Activated T-cell treated with anti-CD3 and anti-CD28 coated beads, Interleukin-2, amount 50 U/mL, for 24 hours (primary cell): ENCODE data around the gene MON1A.

Experiments
- DNase-seq: peaks from one replicate; pipeline ENCODE4 v3.0.0-alpha.2; 2020
- H3K27ac Mint-ChIP-seq: 2 replicates; pipeline ENCODE4 v1.8.0; 2020; ENCODE audit warnings: mild to moderate bottlenecking, mixed read lengths
- H3K27me3 Mint-ChIP-seq: 2 replicates; pipeline ENCODE4 v1.8.0; 2020; ENCODE audit warnings: mixed read lengths
- H3K36me3 Mint-ChIP-seq: 2 replicates; pipeline ENCODE4 v1.8.0; 2020; ENCODE audit warnings: low read depth, mixed read lengths
- H3K4me1 Mint-ChIP-seq: 2 replicates; pipeline ENCODE4 v1.8.0; 2020; ENCODE audit warnings: low read depth, mixed read lengths
- H3K4me3 Mint-ChIP-seq: 2 replicates; pipeline ENCODE4 v1.8.0; 2020; ENCODE audit warnings: mild to moderate bottlenecking, moderate library complexity, mixed read lengths
- H3K9me3 Mint-ChIP-seq: 2 replicates; pipeline ENCODE4 v1.8.0; 2020; ENCODE audit warnings: mixed read lengths

MON1A gene

DNA sequence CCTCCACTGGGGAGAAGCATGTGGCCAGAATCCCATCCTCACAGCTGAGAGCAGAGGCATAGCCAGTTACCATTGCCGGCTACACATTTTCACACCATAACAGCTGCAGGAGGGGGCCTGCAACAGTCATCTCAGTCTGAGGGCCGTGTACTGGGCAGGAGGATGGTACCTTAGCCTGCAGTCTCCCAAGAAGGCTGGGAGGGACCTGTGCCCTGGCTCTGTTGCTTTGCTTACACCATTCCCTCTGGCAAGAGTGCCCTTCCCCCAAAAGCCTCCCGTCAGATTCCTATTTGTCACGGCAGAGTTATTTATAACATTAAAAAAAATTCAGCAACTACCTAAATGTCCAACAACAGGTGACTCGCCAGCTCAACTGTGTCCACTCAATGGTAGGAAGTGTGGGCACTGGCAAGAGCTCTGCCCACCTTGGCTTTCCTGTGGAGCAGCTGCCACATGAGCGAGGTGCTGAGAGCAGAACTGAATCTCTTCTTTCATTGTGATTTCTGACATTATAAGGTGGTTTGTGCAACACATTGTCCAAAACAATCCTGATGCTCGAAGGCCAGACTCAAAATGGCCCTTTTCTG, 64.3 kb downstream of the MON1A start:
- peaks cover 52% of the 10 kb centered on the region for H3K27me3 Mint-ChIP-seq
- no peak overlapping the region for H3K4me3 Mint-ChIP-seq
- H3K27ac Mint-ChIP-seq: no peak overlapping the region
- H3K9me3 Mint-ChIP-seq: no peaks in the 10 kb centered on the region
- DNase-seq: no peak
- H3K36me3 Mint-ChIP-seq: no peaks in the 10 kb centered on the region
- H3K4me1 Mint-ChIP-seq: no peaks in the 10 kb centered on the region

DNA sequence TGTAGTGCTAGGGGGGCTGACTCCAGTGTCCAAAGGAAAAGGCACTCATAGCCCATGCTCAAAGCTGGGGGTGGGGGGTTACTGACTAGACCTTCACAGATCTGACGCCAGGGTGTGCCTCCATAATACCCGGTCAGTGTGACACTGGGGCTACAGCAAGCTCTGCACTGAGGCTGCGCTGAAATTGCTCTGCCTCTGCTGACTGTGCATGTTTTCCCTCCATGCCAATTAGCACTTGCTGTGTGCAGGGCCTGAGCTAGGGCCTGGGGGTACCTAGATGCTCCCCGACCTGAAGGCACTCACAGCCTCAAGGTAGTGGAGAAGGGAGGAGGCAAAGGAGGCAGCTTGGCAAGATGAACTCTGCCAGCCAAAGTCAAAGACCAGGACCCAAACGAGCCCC, 65.1 kb downstream of the MON1A start:
- Mint-ChIP-seq H3K36me3 (no peaks in the 10 kb centered on the region), H3K9me3 (no peaks in the 10 kb centered on the region), H3K27ac (no peak overlapping the region), H3K4me3 (no peak overlapping the region), H3K4me1 (no peaks in the 10 kb centered on the region), H3K27me3 (peaks cover 48% of the 10 kb centered on the region)
- no peak for DNase-seq

DNA sequence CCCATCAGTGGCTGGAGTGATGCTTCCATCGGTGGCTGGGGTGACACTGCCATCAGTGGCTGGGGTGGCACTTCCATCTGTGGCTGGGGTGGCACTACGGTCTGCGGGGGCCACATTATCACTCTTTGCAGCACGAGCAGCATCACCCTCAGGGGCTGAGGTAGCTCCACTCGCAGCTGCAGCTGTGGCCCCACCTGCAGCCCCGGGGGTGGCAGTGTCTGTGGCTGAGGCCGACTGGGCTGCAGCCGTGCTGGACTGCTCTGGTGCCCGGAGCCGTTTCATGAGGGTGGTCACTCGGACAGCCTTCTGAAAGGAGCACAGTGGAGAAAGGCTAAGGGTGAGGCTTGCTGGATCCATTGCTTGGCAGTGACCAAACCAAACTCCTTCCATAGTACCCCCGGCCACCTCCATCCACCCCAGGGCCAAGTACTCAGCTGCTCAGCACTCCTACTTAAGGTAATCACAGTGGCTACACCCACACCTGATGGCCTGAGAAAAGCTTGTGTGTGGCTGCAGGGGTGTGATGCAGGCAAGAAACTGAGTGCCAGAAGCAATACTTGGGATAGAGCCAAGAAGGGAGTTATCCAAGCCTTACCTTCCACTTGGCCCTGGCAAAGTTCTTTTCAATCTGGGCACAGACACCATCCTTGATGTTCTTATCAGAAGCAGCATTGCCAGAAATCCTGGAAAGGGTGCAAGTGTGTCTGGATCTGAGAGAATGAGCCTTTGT, 69.9 kb downstream of the MON1A start:
- peaks cover 6% of the 10 kb centered on the region for H3K36me3 Mint-ChIP-seq
- H3K4me1 Mint-ChIP-seq: peaks cover 17% of the 10 kb centered on the region
- H3K4me3 Mint-ChIP-seq: no peak overlapping the region
- DNase-seq: no peak
- peaks cover 10% of the 10 kb centered on the region for H3K27me3 Mint-ChIP-seq
- no peaks in the 10 kb centered on the region for H3K9me3 Mint-ChIP-seq
- no peak overlapping the region for H3K27ac Mint-ChIP-seq
